Measurements from ENCODE around the gene BASP1.
"Not testable (repeated sequence)": the region's sequence is repeated elsewhere in the genome, so short reads cannot be mapped to it uniquely, and the experiment has no call there.

Gene BASP1

GRCh38 chr5:17317473-17317872 is 100.0 kb downstream of the BASP1 start:
- Histone ChIP-seq H3K4me3 (replicated peaks; ENCODE audit: low read depth, low read length) (no peak overlapping the region; the same call in 1 of the 2 replicates), H3K27me3 (replicated peaks; ENCODE audit: control insufficient read depth, insufficient read depth, low read length) (no peaks in the 10 kb centered on the region), H3K36me3 (ENCODE audit: control insufficient read depth, insufficient read depth, low read length) (no peaks in the 10 kb centered on the region)
- TF ChIP-seq, protein P1, sequence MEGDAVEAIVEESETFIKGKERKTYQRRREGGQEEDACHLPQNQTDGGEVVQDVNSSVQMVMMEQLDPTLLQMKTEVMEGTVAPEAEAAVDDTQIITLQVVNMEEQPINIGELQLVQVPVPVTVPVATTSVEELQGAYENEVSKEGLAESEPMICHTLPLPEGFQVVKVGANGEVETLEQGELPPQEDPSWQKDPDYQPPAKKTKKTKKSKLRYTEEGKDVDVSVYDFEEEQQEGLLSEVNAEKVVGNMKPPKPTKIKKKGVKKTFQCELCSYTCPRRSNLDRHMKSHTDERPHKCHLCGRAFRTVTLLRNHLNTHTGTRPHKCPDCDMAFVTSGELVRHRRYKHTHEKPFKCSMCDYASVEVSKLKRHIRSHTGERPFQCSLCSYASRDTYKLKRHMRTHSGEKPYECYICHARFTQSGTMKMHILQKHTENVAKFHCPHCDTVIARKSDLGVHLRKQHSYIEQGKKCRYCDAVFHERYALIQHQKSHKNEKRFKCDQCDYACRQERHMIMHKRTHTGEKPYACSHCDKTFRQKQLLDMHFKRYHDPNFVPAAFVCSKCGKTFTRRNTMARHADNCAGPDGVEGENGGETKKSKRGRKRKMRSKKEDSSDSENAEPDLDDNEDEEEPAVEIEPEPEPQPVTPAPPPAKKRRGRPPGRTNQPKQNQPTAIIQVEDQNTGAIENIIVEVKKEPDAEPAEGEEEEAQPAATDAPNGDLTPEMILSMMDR (IDR thresholded peaks at IDR 0.05; ENCODE audit: insufficient read depth, low read length, poor library complexity, severe bottlenecking): no peak
- peak; percentile 32 for DNase-seq (ENCODE audit: extremely low read depth, insufficient read length)

DNA sequence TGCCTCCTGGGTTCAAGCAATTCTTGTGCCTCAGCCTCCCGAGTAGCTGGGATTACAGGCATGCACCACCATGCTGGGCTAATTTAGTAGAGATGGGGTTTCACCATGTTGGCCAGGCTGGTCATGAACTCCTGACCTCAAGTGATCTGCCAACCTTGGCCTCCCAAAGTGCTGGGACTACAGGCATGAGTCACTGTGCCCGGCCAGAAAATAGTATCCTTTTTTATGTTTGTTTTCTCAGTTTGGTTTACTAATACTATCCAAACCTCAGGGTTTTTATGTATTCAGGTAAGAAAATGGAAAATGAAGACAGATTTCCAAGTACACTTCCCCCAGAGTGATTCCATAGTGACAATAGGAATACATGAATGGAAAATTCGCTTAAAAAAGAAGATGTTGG is 101.7 kb downstream of the BASP1 start:
- not testable (repeated sequence) for DNase-seq (ENCODE audit: extremely low read depth, insufficient read length); H3K36me3 ChIP-seq (ENCODE audit: control insufficient read depth, insufficient read depth, low read length); H3K4me3 ChIP-seq (replicated peaks; ENCODE audit: low read depth, low read length); H3K27me3 ChIP-seq (replicated peaks; ENCODE audit: control insufficient read depth, insufficient read depth, low read length)

DNA sequence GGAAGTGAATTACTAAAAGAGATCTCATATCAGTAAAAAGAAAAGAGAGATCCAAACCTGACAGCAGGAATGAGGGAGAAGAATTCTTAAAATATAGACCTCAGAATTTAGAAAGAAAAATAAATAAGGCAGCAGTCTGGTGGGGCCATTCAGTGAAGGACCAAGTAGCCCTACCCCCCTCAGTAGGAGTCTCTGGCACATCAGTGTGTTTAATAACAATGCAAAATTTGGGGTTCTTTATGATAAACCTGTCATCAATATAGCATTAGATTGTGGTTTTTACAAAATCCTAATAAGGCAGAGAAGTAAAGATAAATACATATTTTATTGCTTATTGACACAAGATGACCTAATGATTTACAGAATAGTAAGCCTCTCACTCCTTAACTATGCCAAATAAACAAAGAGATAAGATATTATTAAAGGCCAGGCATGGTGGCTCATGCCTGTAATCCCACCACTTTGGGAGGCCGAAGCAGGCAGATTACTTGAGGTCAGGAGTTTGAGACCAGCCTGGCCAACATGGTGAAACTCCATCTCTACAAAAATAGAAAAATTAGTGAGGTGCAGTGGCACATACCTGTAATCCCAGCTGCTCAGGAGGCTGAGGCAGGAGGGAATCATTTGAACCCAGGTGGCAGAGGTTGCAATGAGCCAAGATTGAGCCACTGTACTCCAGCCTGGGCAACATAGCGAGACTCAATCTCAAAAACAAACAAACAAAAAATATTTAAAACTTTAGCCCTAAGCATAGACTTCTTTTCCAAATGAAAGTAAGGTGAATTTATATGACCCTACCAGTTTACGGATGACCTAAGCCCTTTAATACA is 108.6 kb downstream of the BASP1 start:
- no peaks in the 10 kb centered on the region for H3K36me3 ChIP-seq (ENCODE audit: control insufficient read depth, insufficient read depth, low read length)
- DNase-seq (ENCODE audit: extremely low read depth, insufficient read length): no peak
- no peak overlapping the region for H3K4me3 ChIP-seq (replicated peaks; ENCODE audit: low read depth, low read length)
- H3K27me3 ChIP-seq (replicated peaks; ENCODE audit: control insufficient read depth, insufficient read depth, low read length): no peaks in the 10 kb centered on the region
- TF ChIP-seq, protein P1 (IDR thresholded peaks at IDR 0.05; ENCODE audit: insufficient read depth, low read length, poor library complexity, severe bottlenecking): no peak

Data from GM06990 (cell line).